Skin of body (tissue), 2 donors: Measurements from ENCODE around the gene POLR1A. TPM values are rescaled to one million over a fixed set of nuclear protein-coding genes. Genes with fewer than 3 reads are reported as not detected.
A peak's percentile ranks its signal among the peaks of the same experiment; 100 is the strongest.

Source experiments
- DNase-seq: peaks from one replicate; lab custom pipeline; 2025; lab: John Stamatoyannopoulos, UW
- total RNA-seq: library from RNA; depleted of rRNA; stranded (reverse); fragments of >200 nt; gene quantifications from one replicate; pipeline ENCODE4 v1.2.3, GENCODE V29; 2014

Gene POLR1A
- total RNA-seq, 1 donor from 2014 or later = 11.3 TPM

DNA sequence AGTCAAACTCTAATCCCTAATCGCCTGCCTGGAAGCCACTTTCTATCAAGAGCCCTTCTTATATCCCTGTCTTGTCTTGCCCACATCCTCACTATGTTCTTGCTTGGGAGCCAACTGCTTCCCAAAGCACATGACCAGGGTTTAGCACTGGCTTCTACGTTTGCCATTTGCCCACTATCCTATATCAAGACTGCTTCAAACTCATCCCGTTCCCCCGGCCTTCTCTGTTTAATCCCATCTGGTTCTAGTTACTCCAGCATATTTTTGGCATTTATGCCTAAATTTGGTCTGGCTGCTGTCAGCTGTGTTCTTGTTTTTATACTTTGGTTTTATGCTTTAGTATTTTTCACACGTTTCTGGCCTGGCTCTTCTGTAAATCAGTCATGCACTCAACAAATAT, 40.2 kb downstream of the POLR1A start:
- peak; percentile 46 for DNase-seq

DNA sequence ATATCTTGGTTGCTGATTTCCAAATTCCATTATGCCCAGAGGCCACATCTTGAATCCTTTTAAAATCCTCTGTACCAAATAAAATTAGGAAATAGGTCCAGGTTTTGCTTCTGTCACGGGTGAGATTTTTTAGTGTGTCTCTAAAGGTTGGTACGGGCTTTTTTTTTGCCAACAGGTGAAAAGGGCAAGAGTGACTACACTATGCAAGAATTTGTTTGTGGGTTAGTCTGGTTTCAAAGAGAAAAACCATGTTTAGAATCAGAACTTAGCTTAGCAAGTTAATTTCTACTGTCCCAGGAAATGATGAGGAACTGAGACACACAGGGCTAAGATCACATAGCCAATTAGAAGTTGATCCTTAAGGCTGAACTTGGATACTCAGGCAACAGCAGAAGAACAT, 41.7 kb downstream of the POLR1A start:
- no peak for DNase-seq

- DNase-seq = no peak
Observed at GRCh38 chr2:86062043-86062442, 43.6 kb downstream of the POLR1A start.

GRCh38 chr2:86056590-86057331, 48.9 kb downstream of the POLR1A start:
- no peak for DNase-seq

- DNase-seq = no peak
Observed at GRCh38 chr2:86055314-86055713, 50.4 kb downstream of the POLR1A start.

- DNase-seq = peak; percentile 21
Observed at GRCh38 chr2:86054535-86055082, 51.1 kb downstream of the POLR1A start.

DNA sequence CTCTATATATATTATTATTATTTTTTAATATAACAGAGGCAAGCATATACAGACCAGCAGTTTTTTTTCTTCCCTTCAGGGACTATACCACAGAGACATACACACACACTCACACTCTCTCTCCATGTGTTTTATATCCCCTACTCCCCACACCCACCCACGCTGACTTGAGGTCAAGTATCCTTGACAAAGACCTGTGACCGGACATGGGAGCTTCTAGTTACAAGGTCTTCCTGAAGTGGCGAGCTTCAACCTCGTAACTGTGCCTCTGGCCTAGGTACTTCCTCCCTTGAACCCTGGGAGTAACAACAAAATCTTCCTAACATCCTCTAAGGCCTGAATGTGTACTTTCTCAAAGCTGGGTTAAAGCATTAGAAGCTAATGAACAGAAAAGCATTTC, 52.5 kb downstream of the POLR1A start:
- no peak for DNase-seq

DNA sequence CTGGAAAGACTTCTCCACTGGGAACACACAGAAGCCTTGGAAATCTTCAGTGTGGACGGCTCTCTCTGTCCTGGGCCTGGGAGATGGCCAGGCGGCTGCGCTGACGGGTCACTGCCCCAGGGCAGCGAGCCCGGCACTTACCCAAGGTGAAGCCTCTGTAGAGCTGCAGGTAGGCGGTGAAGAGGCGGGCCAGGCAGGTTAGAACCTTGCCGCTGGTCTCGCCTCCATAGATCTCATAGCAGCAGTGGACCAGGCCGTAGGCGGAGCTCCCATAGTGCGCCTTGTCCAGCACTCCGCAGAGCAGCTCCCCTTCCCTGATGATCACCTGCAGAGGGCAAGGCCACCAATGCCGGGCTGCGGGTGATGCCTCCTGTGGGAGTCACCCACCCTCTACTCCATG, 53.0 kb downstream of the POLR1A start:
- DNase-seq = no peak

- no peak for DNase-seq
Observed at GRCh38 chr2:86052265-86052664, 53.4 kb downstream of the POLR1A start.

GRCh38 chr2:86050301-86050700, 55.4 kb downstream of the POLR1A start:
- no peak for DNase-seq

GRCh38 chr2:86049529-86049928, 56.2 kb downstream of the POLR1A start:
- no peak for DNase-seq

- no peak for DNase-seq
Observed at GRCh38 chr2:86048888-86049287, 56.8 kb downstream of the POLR1A start.

GRCh38 chr2:86048383-86048701, 57.3 kb downstream of the POLR1A start:
- no peak for DNase-seq

GRCh38 chr2:86047575-86048382, 57.9 kb downstream of the POLR1A start:
- DNase-seq = no peak

DNA sequence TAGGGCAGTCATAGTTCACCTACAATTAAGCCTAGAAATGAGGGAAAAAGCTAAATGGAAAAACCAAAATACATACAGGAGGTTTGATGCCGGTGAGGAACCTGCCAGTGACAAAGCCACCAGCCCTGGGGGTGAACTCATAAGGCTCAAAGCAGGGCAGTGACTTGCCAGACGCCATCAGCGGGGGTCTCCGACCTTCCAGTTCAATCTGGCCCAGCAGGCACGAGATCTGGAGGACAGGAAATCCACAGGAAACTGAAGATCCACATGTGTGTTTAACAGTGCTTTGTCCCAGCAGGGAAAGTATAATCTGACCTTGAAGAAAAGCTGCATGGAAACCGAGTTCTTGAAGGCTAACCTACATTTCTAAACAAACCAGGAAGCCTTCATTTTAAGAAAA, 60.1 kb downstream of the POLR1A start:
- DNase-seq = no peak

DNA sequence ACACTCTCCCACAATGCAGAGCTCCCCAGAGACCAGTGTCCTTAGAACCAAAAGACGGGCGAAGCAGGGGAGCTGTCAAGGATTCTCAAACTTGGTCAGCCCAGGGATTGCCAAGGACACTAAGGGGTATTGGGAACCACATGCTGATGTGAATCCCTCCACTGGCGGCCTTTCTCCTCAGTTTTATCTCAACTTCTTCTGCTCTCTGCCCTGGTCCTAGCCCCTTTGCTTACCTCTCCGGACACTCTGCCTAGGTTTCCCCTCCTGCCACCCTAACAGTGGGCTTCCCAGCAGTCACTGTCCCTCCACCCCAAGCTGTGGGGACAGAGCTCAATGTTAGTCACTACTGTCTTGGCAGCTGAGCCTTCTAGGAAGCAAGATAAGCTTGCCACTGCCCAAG, 61.1 kb downstream of the POLR1A start:
- no peak for DNase-seq

GRCh38 chr2:86044045-86044444, 61.6 kb downstream of the POLR1A start:
- DNase-seq = no peak

- DNase-seq = no peak
Observed at GRCh38 chr2:86042256-86043168, 63.2 kb downstream of the POLR1A start.

DNA sequence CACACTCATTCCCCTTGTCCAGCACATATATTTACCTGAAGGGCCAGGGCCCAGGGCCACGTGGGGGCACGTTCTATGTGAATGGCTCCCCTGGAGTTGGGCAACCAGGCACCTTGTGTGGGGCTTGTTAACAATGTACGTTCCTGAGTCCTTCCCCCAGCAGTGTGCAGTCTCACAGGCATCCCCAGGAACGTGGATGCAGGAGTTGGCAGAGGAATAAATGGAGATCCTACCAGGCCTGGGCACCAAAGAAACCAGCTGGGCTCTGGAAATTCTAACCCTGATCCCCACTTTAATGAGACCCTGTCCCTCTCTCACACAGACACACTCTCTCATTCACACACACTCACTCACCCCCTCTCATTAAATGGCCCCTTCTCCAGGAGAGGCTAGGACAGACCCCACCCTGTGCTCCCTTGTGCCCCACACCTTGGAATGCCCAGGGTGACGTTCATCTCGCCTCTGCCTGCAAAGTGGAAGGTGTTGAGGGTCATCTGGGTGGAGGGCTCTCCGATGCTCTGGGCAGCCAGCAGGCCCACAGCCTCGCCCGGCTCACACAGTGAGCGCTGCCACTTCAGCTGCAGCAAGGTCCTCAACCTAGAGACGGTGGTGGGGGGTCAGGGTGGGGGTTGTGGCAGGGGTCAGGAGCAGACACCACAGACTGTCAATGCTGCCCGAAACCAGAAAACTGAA, 65.6 kb downstream of the POLR1A start:
- no peak for DNase-seq

- no peak for DNase-seq
Observed at GRCh38 chr2:86039178-86039962, 66.3 kb downstream of the POLR1A start.
